ENCODE measurements around the gene NPB.

Gene NPB

GRCh38 chr17:81909231-81909630 is 7.2 kb downstream of the NPB start:
- H3K27me3 ChIP-seq (ENCODE audit: control insufficient read depth in 1 of 2, insufficient read depth in 2 of 2, low read length in 2 of 2) = no peaks in the 10 kb centered on the region
- H3K27ac ChIP-seq (ENCODE audit: low read length) = no peak overlapping the region
- H3K36me3 ChIP-seq (ENCODE audit: control insufficient read depth in 2 of 2, insufficient read depth in 2 of 2, low read length in 2 of 2) = peaks cover 6 to 13% of the 10 kb centered on the region in 2 donors
- no peaks in the 10 kb centered on the region for H3K9me3 ChIP-seq (ENCODE audit: control insufficient read depth in 2 of 2, low read length in 2 of 2)
- H3K4me1 ChIP-seq (ENCODE audit: control insufficient read depth, insufficient read depth, low read length) = peaks cover 16% of the 10 kb centered on the region
- H3K4me3 ChIP-seq (ENCODE audit: low read length in 2 of 2) = no peak overlapping the region
- H3K9ac ChIP-seq (ENCODE audit: low read length in 2 of 2) = no peak overlapping the region

- peaks cover 16% of the 10 kb centered on the region for H3K4me1 ChIP-seq (ENCODE audit: control insufficient read depth, insufficient read depth, low read length)
- H3K27ac ChIP-seq (ENCODE audit: low read length) = no peak overlapping the region
- peak overlapping the region; percentile 70 to 78 for H3K4me3 ChIP-seq (ENCODE audit: low read length in 2 of 2)
- no peaks in the 10 kb centered on the region for H3K27me3 ChIP-seq (ENCODE audit: control insufficient read depth in 1 of 2, insufficient read depth in 2 of 2, low read length in 2 of 2)
- H3K9ac ChIP-seq (ENCODE audit: low read length in 2 of 2) = peak overlapping the region; percentile 36 to 59
- H3K36me3 ChIP-seq (ENCODE audit: control insufficient read depth in 2 of 2, insufficient read depth in 2 of 2, low read length in 2 of 2) = peaks cover 13 to 23% of the 10 kb centered on the region in 2 donors
- no peaks in the 10 kb centered on the region for H3K9me3 ChIP-seq (ENCODE audit: control insufficient read depth in 2 of 2, low read length in 2 of 2)
Measured at GRCh38 chr17:81909966-81910839, 8.2 kb downstream of the NPB start.

GRCh38 chr17:81910840-81911276 is 8.8 kb downstream of the NPB start:
- Histone ChIP-seq H3K4me1 (ENCODE audit: control insufficient read depth, insufficient read depth, low read length) (peaks cover 19% of the 10 kb centered on the region), H3K9ac (ENCODE audit: low read length in 2 of 2) (peak overlapping the region; percentile 36 to 59), H3K9me3 (ENCODE audit: control insufficient read depth in 2 of 2, low read length in 2 of 2) (no peaks in the 10 kb centered on the region), H3K4me3 (ENCODE audit: low read length in 2 of 2) (peak overlapping the region; percentile 70 to 78), H3K27me3 (ENCODE audit: control insufficient read depth in 1 of 2, insufficient read depth in 2 of 2, low read length in 2 of 2) (no peaks in the 10 kb centered on the region), H3K36me3 (ENCODE audit: control insufficient read depth in 2 of 2, insufficient read depth in 2 of 2, low read length in 2 of 2) (peaks cover 15 to 25% of the 10 kb centered on the region in 2 donors), H3K27ac (ENCODE audit: low read length) (no peak overlapping the region)

- Histone ChIP-seq H3K9me3 (ENCODE audit: control insufficient read depth in 2 of 2, low read length in 2 of 2) (no peaks in the 10 kb centered on the region), H3K9ac (ENCODE audit: low read length in 2 of 2) (peak within 1 kb of the TSS; percentile 36 to 59), H3K27ac (ENCODE audit: low read length) (peak within 1 kb of the TSS; percentile 37), H3K27me3 (ENCODE audit: control insufficient read depth in 1 of 2, insufficient read depth in 2 of 2, low read length in 2 of 2) (no peaks in the 10 kb centered on the region), H3K4me1 (ENCODE audit: control insufficient read depth, insufficient read depth, low read length) (peaks cover 22% of the 10 kb centered on the region), H3K4me3 (ENCODE audit: low read length in 2 of 2) (peak within 1 kb of the TSS; percentile 70 to 78), H3K36me3 (ENCODE audit: control insufficient read depth in 2 of 2, insufficient read depth in 2 of 2, low read length in 2 of 2) (peaks cover 15 to 25% of the 10 kb centered on the region in 2 donors)
Measured at GRCh38 chr17:81911277-81911961, 9.4 kb downstream of the NPB start, which contains the start of gene PCYT2. Gene PCYT2, minus strand, starts transcription at chr17:81911399. Its CDS starts 44 bp downstream, at chr17:81911355.

GRCh38 chr17:81911969-81912368 is 9.9 kb downstream of the NPB start:
- H3K27ac ChIP-seq (ENCODE audit: low read length) = peak overlapping the region; percentile 37
- peaks cover 15 to 25% of the 10 kb centered on the region in 2 donors for H3K36me3 ChIP-seq (ENCODE audit: control insufficient read depth in 2 of 2, insufficient read depth in 2 of 2, low read length in 2 of 2)
- no peaks in the 10 kb centered on the region for H3K9me3 ChIP-seq (ENCODE audit: control insufficient read depth in 2 of 2, low read length in 2 of 2)
- no peak overlapping the region for H3K9ac ChIP-seq (ENCODE audit: low read length in 2 of 2)
- H3K27me3 ChIP-seq (ENCODE audit: control insufficient read depth in 1 of 2, insufficient read depth in 2 of 2, low read length in 2 of 2) = no peaks in the 10 kb centered on the region
- no peak overlapping the region for H3K4me3 ChIP-seq (ENCODE audit: low read length in 2 of 2)
- H3K4me1 ChIP-seq (ENCODE audit: control insufficient read depth, insufficient read depth, low read length) = peaks cover 26% of the 10 kb centered on the region

GRCh38 chr17:81912441-81913309 is 10.6 kb downstream of the NPB start:
- Histone ChIP-seq H3K27ac (ENCODE audit: low read length) (no peak overlapping the region), H3K9me3 (ENCODE audit: control insufficient read depth in 2 of 2, low read length in 2 of 2) (no peaks in the 10 kb centered on the region), H3K36me3 (ENCODE audit: control insufficient read depth in 2 of 2, insufficient read depth in 2 of 2, low read length in 2 of 2) (peaks cover 15 to 25% of the 10 kb centered on the region in 2 donors), H3K27me3 (ENCODE audit: control insufficient read depth in 1 of 2, insufficient read depth in 2 of 2, low read length in 2 of 2) (no peaks in the 10 kb centered on the region), H3K4me3 (ENCODE audit: low read length in 2 of 2) (no peak overlapping the region), H3K9ac (ENCODE audit: low read length in 2 of 2) (no peak overlapping the region), H3K4me1 (ENCODE audit: control insufficient read depth, insufficient read depth, low read length) (peaks cover 32% of the 10 kb centered on the region)

- peaks cover 15 to 25% of the 10 kb centered on the region in 2 donors for H3K36me3 ChIP-seq (ENCODE audit: control insufficient read depth in 2 of 2, insufficient read depth in 2 of 2, low read length in 2 of 2)
- H3K27ac ChIP-seq (ENCODE audit: low read length) = no peak overlapping the region
- H3K4me1 ChIP-seq (ENCODE audit: control insufficient read depth, insufficient read depth, low read length) = peaks cover 36% of the 10 kb centered on the region
Measured at GRCh38 chr17:81913394-81914102, 11.5 kb downstream of the NPB start.

GRCh38 chr17:81914103-81914850 is 12.2 kb downstream of the NPB start:
- H3K36me3 ChIP-seq (ENCODE audit: control insufficient read depth in 2 of 2, insufficient read depth in 2 of 2, low read length in 2 of 2) = peaks cover 16 to 25% of the 10 kb centered on the region in 2 donors

More at GRCh38 chr17:81913394-81914102, 11.5 kb downstream of the NPB start:
- Histone ChIP-seq H3K9me3 (ENCODE audit: control insufficient read depth in 2 of 2, low read length in 2 of 2) (no peaks in the 10 kb centered on the region), H3K27me3 (ENCODE audit: control insufficient read depth in 1 of 2, insufficient read depth in 2 of 2, low read length in 2 of 2) (no peaks in the 10 kb centered on the region), H3K4me3 (ENCODE audit: low read length in 2 of 2) (no peak overlapping the region), H3K9ac (ENCODE audit: low read length in 2 of 2) (no peak overlapping the region)

GRCh38 chr17:81915331-81915730 is 13.3 kb downstream of the NPB start:
- Histone ChIP-seq H3K4me1 (ENCODE audit: control insufficient read depth, insufficient read depth, low read length) (peaks cover 31% of the 10 kb centered on the region), H3K9ac (ENCODE audit: low read length in 2 of 2) (no peak overlapping the region), H3K36me3 (ENCODE audit: control insufficient read depth in 2 of 2, insufficient read depth in 2 of 2, low read length in 2 of 2) (peaks cover 22 to 28% of the 10 kb centered on the region in 2 donors), H3K9me3 (ENCODE audit: control insufficient read depth in 2 of 2, low read length in 2 of 2) (no peaks in the 10 kb centered on the region), H3K27ac (ENCODE audit: low read length) (no peak overlapping the region), H3K4me3 (ENCODE audit: low read length in 2 of 2) (no peak overlapping the region), H3K27me3 (ENCODE audit: control insufficient read depth in 1 of 2, insufficient read depth in 2 of 2, low read length in 2 of 2) (no peaks in the 10 kb centered on the region)

More at GRCh38 chr17:81914103-81914850, 12.2 kb downstream of the NPB start:
- Histone ChIP-seq H3K9me3 (ENCODE audit: control insufficient read depth in 2 of 2, low read length in 2 of 2) (no peaks in the 10 kb centered on the region), H3K4me1 (ENCODE audit: control insufficient read depth, insufficient read depth, low read length) (peaks cover 36% of the 10 kb centered on the region), H3K9ac (ENCODE audit: low read length in 2 of 2) (no peak overlapping the region), H3K27me3 (ENCODE audit: control insufficient read depth in 1 of 2, insufficient read depth in 2 of 2, low read length in 2 of 2) (no peaks in the 10 kb centered on the region), H3K27ac (ENCODE audit: low read length) (no peak overlapping the region), H3K4me3 (ENCODE audit: low read length in 2 of 2) (no peak overlapping the region)

Data from stomach smooth muscle (tissue), 2 donors.